GM19463 (cell line): ENCODE data around the gene RRP7A.
"Not testable (repeated sequence)": the region's sequence is repeated elsewhere in the genome, so short reads cannot be mapped to it uniquely, and the experiment has no call there.

Experiments
- ATAC-seq: cut with Tn5 transposase; IDR thresholded peaks from one replicate; pipeline ENCODE4 v1.9.1; 2021; ENCODE audit warnings: mild to moderate bottlenecking, moderate library complexity; ENCODE audit not compliant: unreplicated experiment

RRP7A gene

GRCh38 chr22:42536634-42537033 is 17.0 kb upstream of the RRP7A start:
- not testable (repeated sequence) for ATAC-seq

GRCh38 chr22:42536166-42536565 is 16.6 kb upstream of the RRP7A start:
- ATAC-seq: no peak

- not testable (repeated sequence) for ATAC-seq
Measured at GRCh38 chr22:42535082-42535731, 15.6 kb upstream of the RRP7A start.

GRCh38 chr22:42533638-42533977 is 14.0 kb upstream of the RRP7A start:
- ATAC-seq: no peak

- not testable (repeated sequence) for ATAC-seq
Measured at GRCh38 chr22:42531401-42532084, 11.9 kb upstream of the RRP7A start.

GRCh38 chr22:42529435-42529834 is 9.8 kb upstream of the RRP7A start:
- not testable (repeated sequence) for ATAC-seq

GRCh38 chr22:42528591-42529307 is 9.2 kb upstream of the RRP7A start:
- no peak for ATAC-seq

- no peak for ATAC-seq
Measured at GRCh38 chr22:42522546-42522945, 3.0 kb upstream of the RRP7A start.

GRCh38 chr22:42521228-42521546 is 1.6 kb upstream of the RRP7A start:
- ATAC-seq: no peak

- not testable (repeated sequence) for ATAC-seq
Measured at GRCh38 chr22:42518638-42519524, 715 bp downstream of the RRP7A start.

- ATAC-seq: not testable (repeated sequence)
Measured at GRCh38 chr22:42517103-42517502, 2.5 kb downstream of the RRP7A start.

GRCh38 chr22:42515896-42516295 is 3.7 kb downstream of the RRP7A start:
- ATAC-seq: no peak

GRCh38 chr22:42515304-42515703 is 4.3 kb downstream of the RRP7A start:
- not testable (repeated sequence) for ATAC-seq

- not testable (repeated sequence) for ATAC-seq
Measured at GRCh38 chr22:42514331-42514730, 5.3 kb downstream of the RRP7A start.

GRCh38 chr22:42512273-42512990 is 7.2 kb downstream of the RRP7A start:
- ATAC-seq: not testable (repeated sequence)

- ATAC-seq: no peak
Measured at GRCh38 chr22:42511401-42511891, 8.2 kb downstream of the RRP7A start.

GRCh38 chr22:42509548-42509947 is 10.0 kb downstream of the RRP7A start:
- ATAC-seq: no peak

- not testable (repeated sequence) for ATAC-seq
Measured at GRCh38 chr22:42508975-42509364, 10.6 kb downstream of the RRP7A start.

GRCh38 chr22:42508327-42508974 is 11.1 kb downstream of the RRP7A start:
- not testable (repeated sequence) for ATAC-seq

GRCh38 chr22:42500836-42501179 is 18.8 kb downstream of the RRP7A start:
- ATAC-seq: no peak
